K562 (cell line): ENCODE results near the gene DPH5. TPM values are rescaled to one million over a fixed set of nuclear protein-coding genes. Genes with fewer than 3 reads are reported as not detected.

ENCODE experiments used
- ATAC-seq: fragments of 200-7000 bp; cut with Tn5 transposase; 3 replicates; pipeline ENCODE4 v1.9.1; 2020; ENCODE audit warnings: moderate library complexity
- BruUV-seq: library from RNA; stranded (reverse); fragments of 400-500 nt; replicated peaks from 2 replicates; lab custom pipeline; 2021; lab: Mats Ljungman, UMichigan
- CTCF ChIA-PET: fragments of 300-600 bp; formaldehyde crosslinking; extraction: SDS; loops from one replicate; lab custom pipeline; 2021; ENCODE audit warnings: low intra/inter-chr PET ratio; lab: Yijun Ruan, JAX
- POLR2A ChIA-PET: fragments of 300-600, 350-650 bp; sonication (Branson Sonifier 250); formaldehyde crosslinking; extraction: SDS; loops from one replicate; lab custom pipeline; 2021; ENCODE audit warnings: antibody characterized with exemption, inconsistent platforms; lab: Yijun Ruan, JAX
- DNase-seq, 4 experiments: peaks; one replicate each; pipeline versions ENCODE4 v3.0.0 to v3.0.0-alpha.2; 2011 to 2018; ENCODE audit warnings: low spot score in 3 of 4, mixed read lengths in 3 of 4; ENCODE audit errors: extremely low read depth in 1 of 4
- FAIRE-seq: peaks from 2 replicates; lab custom pipeline; 2011; peaks lifted over from hg19 to GRCh38; lab: Jason Lieb, UNC
- H2AFZ ChIP-seq: 2 replicates; pipeline ENCODE4 v1.6.0; 2011; ENCODE audit warnings: low read depth, low read length, control low read depth, inconsistent platforms
- H3K27ac ChIP-seq: fragments of 200-600 bp; 3 replicates; pipeline ENCODE4 v1.8.0; 2011; ENCODE audit warnings: low read depth, mild to moderate bottlenecking, control low read depth, inconsistent platforms, low read length, moderate library complexity, mixed read lengths; ENCODE audit errors: extremely low read depth
- H3K27me3 ChIP-seq, 2 experiments: fragments of 300-600 bp in 1 of 2; 2 replicates in 1 of 2; 3 replicates in 1 of 2; pipeline versions ENCODE4 v1.6.0 to v1.8.0; 2011; ENCODE audit warnings: inconsistent platforms in 2 of 2, low read length in 2 of 2, mild to moderate bottlenecking in 1 of 2, mixed read lengths in 1 of 2, moderate library complexity in 1 of 2; ENCODE audit not compliant: control insufficient read depth in 2 of 2, insufficient read depth in 2 of 2
- H3K36me3 ChIP-seq: fragments of 300-600 bp; 3 replicates; pipeline ENCODE4 v1.8.0; 2011; ENCODE audit warnings: mild to moderate bottlenecking, low read length, inconsistent platforms; ENCODE audit not compliant: control insufficient read depth, insufficient read depth
- H3K4me1 ChIP-seq, 2 experiments: fragments of 200-600 bp in 1 of 2; replicated peaks in 1 of 2; 2 replicates in 1 of 2; 3 replicates in 1 of 2; pipeline versions ENCODE4 v1.5.1 to v1.8.0; 2011; ENCODE audit warnings: inconsistent platforms in 2 of 2, low read length in 2 of 2, mild to moderate bottlenecking in 1 of 2, mixed read lengths in 1 of 2, moderate library complexity in 1 of 2; ENCODE audit not compliant: control insufficient read depth in 2 of 2, insufficient read depth in 2 of 2
- H3K4me2 ChIP-seq: 2 replicates; pipeline ENCODE4 v1.6.1; 2011; ENCODE audit warnings: low read length, control low read depth, inconsistent platforms, mixed read lengths; ENCODE audit not compliant: insufficient read depth
- H3K4me3 ChIP-seq: fragments of 200-600 bp; sonication (generic), shearing (Covaris generic); 2 replicates; pipeline ENCODE4 v1.5.1; 2016; ENCODE audit warnings: control low read depth, inconsistent platforms
- H3K79me2 ChIP-seq: fragments of 200-600 bp; 3 replicates; pipeline ENCODE4 v1.8.0; 2011; ENCODE audit warnings: low read length, inconsistent platforms; ENCODE audit not compliant: control insufficient read depth, insufficient read depth
- H3K9ac ChIP-seq, 2 experiments: 2 replicates each; pipeline versions ENCODE4 v1.6.0 to v1.6.1; 2011; ENCODE audit warnings: low read depth in 2 of 2, low read length in 2 of 2, control low read depth in 1 of 2, inconsistent platforms in 1 of 2, mild to moderate bottlenecking in 1 of 2, mixed read lengths in 1 of 2; ENCODE audit not compliant: insufficient read depth in 1 of 2
- H3K9me1 ChIP-seq: one replicate; pipeline ENCODE4 v1.6.0; 2011; ENCODE audit warnings: inconsistent platforms, mild to moderate bottlenecking, low read length, moderate library complexity; ENCODE audit not compliant: control insufficient read depth, insufficient read depth
- H3K9me3 ChIP-seq: replicated peaks from 2 replicates; pipeline ENCODE4 v1.5.1; 2011; ENCODE audit warnings: low read depth, low read length, inconsistent platforms; ENCODE audit not compliant: control insufficient read depth, insufficient read depth
- H4K20me1 ChIP-seq: replicated peaks from 2 replicates; pipeline ENCODE4 v1.6.1; 2011; ENCODE audit warnings: low read length, inconsistent platforms, mixed read lengths; ENCODE audit not compliant: control insufficient read depth, insufficient read depth
- KDM4B ChIP-seq, 2 experiments: fragments of 450-650 bp in 1 of 2; sonication (generic) in 1 of 2; IDR thresholded peaks; 2 replicates each; pipeline ENCODE4 v1.6.1; 2016 to 2017; ENCODE audit warnings: borderline replicate concordance in 2 of 2, antibody characterized with exemption in 1 of 2, low read depth in 1 of 2, mild to moderate bottlenecking in 1 of 2
- ZBTB33 ChIP-seq: sonication (generic); formaldehyde crosslinking; IDR thresholded peaks from 2 replicates; pipeline ENCODE4 v1.8.1; 2023; ENCODE audit warnings: mild to moderate bottlenecking, missing genetic modification reagents
- WGBS: fragments of 100-300 bp; shearing (Covaris generic); methylation state at CpG from one replicate; pipeline ENCODE4 v1.1.6; 2016; ENCODE audit warnings: low coverage, mixed read lengths; ENCODE audit not compliant: insufficient coverage; ENCODE audit errors: missing lambda C conversion rate; 5-methylcytosine and 5-hydroxymethylcytosine counted together
- in situ Hi-C: fragments of 300-500 bp; cut with MboI; formaldehyde crosslinking; loops from 4 replicates; pipeline ENCODE4 v1.15.0; 2018; ENCODE audit warnings: inconsistent platforms, mixed read lengths
- intact Hi-C: fragments of 100-400 bp; cut with micrococcal nuclease; formaldehyde crosslinking; loops from 2 replicates; pipeline ENCODE4 v1.14.2; 2022
- polyA plus RNA-seq, 8 experiments: library from polyadenylated mRNA; depleted of rRNA in 4 of 8; stranded (reverse) in 5 of 8; unstranded in 3 of 8; fragments of >200 nt; fragmentation: Nextera tagmentation in 2 of 8; fragmentation: Illumina TruSeq in 1 of 8; extraction: Ambion mirVana in 2 of 8; extraction: Trizol in 1 of 8; gene quantifications; 2 replicates each; pipeline versions ENCODE4 v1.2.1 to v1.2.3, GENCODE V29; 2011 to 2014; ENCODE audit warnings: inconsistent platforms in 1 of 8, missing spikeins in 1 of 8
- total RNA-seq, 7 experiments: library from RNA; depleted of rRNA in 6 of 7; stranded (reverse); fragments of >200 nt in 6 of 7; fragmentation: Illumina TruSeq in 2 of 7; extraction: Trizol in 2 of 7; gene quantifications; 2 replicates each; pipeline versions ENCODE4 v1.2.1 to v1.2.3, GENCODE V29; 2011 to 2021; ENCODE audit warnings: low replicate concordance in 1 of 7
- TF ChIP-seq, protein P1 (sequence below), 2 experiments: fragments of 450-650 bp in 1 of 2; IDR thresholded peaks; 2 replicates each; pipeline ENCODE4 v1.6.1; 2011 to 2017; ENCODE audit warnings: low read depth in 2 of 2, antibody characterized with exemption in 1 of 2, borderline replicate concordance in 1 of 2, low read length in 1 of 2, mild to moderate bottlenecking in 1 of 2, mixed read lengths in 1 of 2; ENCODE audit not compliant: control insufficient read depth in 1 of 2
- TF ChIP-seq, protein P2 (sequence below), 2 experiments: fragments of 200-800 bp in 1 of 2; sonication (Bioruptor generic) in 1 of 2; sonication (generic) in 1 of 2; formaldehyde crosslinking in 1 of 2; IDR thresholded peaks in 1 of 2; conservative IDR thresholded peaks in 1 of 2; 2 replicates each; pipeline versions ENCODE4 v1.5.0 to v1.6.1; 2016 to 2020; ENCODE audit warnings: missing compliant biosample characterization in 1 of 2, missing genetic modification characterization in 1 of 2, missing genetic modification reagents in 1 of 2

The DPH5 gene
- total and polyA plus RNA-seq, 9 of the 15 experiments (the other 6 are each of a cell fraction or from before 2014, with no cell fraction given) = 37.6 to 159 (median 89.7) TPM

DNA sequence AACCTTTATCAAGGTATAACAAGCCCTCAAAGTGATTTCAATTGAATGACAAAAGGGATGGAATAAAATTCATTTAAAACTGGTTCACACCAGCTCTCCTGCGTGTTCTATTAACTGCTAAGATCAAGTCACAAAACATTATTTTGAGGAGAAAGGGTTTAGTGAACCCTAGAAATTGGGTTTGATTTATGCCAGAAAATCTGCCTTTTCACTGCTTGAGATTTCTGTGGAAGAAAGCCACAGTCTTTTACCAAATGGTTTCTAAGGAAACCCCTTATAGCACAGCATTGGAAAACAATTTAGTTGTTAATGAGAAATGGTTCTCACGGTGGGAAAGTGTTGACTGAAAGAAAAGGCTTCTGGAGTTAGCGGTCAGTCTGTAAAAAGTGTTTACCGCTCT lies 43.6 kb upstream of the DPH5 start:
- FAIRE-seq (no peak), DNase-seq (no peak), ATAC-seq (no peak)
- intact Hi-C loops (no loop called here), in situ Hi-C loops (no loop called here)
- H2AFZ ChIP-seq = no peak overlapping the region
- WGBS = 68% methylated on average over 4 of the region's 4 CpGs
- TF ChIP-seq, protein P1, sequence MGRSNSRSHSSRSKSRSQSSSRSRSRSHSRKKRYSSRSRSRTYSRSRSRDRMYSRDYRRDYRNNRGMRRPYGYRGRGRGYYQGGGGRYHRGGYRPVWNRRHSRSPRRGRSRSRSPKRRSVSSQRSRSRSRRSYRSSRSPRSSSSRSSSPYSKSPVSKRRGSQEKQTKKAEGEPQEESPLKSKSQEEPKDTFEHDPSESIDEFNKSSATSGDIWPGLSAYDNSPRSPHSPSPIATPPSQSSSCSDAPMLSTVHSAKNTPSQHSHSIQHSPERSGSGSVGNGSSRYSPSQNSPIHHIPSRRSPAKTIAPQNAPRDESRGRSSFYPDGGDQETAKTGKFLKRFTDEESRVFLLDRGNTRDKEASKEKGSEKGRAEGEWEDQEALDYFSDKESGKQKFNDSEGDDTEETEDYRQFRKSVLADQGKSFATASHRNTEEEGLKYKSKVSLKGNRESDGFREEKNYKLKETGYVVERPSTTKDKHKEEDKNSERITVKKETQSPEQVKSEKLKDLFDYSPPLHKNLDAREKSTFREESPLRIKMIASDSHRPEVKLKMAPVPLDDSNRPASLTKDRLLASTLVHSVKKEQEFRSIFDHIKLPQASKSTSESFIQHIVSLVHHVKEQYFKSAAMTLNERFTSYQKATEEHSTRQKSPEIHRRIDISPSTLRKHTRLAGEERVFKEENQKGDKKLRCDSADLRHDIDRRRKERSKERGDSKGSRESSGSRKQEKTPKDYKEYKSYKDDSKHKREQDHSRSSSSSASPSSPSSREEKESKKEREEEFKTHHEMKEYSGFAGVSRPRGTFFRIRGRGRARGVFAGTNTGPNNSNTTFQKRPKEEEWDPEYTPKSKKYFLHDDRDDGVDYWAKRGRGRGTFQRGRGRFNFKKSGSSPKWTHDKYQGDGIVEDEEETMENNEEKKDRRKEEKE (IDR thresholded peaks at IDR 0.05; ENCODE audit: borderline replicate concordance in 1 of 2, control insufficient read depth in 1 of 2, low read depth in 2 of 2, low read length in 1 of 2) = no peak
- peak; percentile 48; the same call in 1 of the 2 replicates for TF ChIP-seq ZBTB33 (CRISPR knock-in tag)
- no peak for TF ChIP-seq KDM4B (IDR thresholded peaks at IDR 0.05; ENCODE audit: borderline replicate concordance in 2 of 2, low read depth in 1 of 2)
- TF ChIP-seq, protein P2, sequence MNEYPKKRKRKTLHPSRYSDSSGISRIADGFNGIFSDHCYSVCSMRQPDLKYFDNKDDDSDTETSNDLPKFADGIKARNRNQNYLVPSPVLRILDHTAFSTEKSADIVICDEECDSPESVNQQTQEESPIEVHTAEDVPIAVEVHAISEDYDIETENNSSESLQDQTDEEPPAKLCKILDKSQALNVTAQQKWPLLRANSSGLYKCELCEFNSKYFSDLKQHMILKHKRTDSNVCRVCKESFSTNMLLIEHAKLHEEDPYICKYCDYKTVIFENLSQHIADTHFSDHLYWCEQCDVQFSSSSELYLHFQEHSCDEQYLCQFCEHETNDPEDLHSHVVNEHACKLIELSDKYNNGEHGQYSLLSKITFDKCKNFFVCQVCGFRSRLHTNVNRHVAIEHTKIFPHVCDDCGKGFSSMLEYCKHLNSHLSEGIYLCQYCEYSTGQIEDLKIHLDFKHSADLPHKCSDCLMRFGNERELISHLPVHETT (CRISPR knock-in tag; conservative IDR thresholded peaks at IDR 0.05 in 1 of 2, IDR thresholded peaks at IDR 0.05 in 1 of 2) = no peak
- no TSS peak for BruUV-seq
- H3K9ac ChIP-seq = no peak overlapping the region
- peaks cover 11 to 27% of the 10 kb centered on the region in 2 experiments for H3K4me1 ChIP-seq
- no peaks in the 10 kb centered on the region for H3K36me3 ChIP-seq
- ChIA-PET POLR2A (interaction anchor here (1.2 kb wide), 1 partner anchor 14 kb away, joined by 3 read pairs; no protein-coding TSS in a partner anchor), CTCF (no interaction called here)
- H3K79me2 ChIP-seq = no peaks in the 10 kb centered on the region
- no peak overlapping the region for H3K4me2 ChIP-seq
- H3K27ac ChIP-seq = no peak overlapping the region
- H4K20me1 ChIP-seq = no peaks in the 10 kb centered on the region
- H3K4me3 ChIP-seq = no peak overlapping the region
- no peaks in the 10 kb centered on the region for H3K9me3 ChIP-seq
- H3K9me1 ChIP-seq = no peaks in the 10 kb centered on the region
- H3K27me3 ChIP-seq = no peaks in the 10 kb centered on the region
